Neural cell (in vitro differentiated cells): ENCODE measurements around the gene PARVB.

Experiments used
- POLR2AphosphoS5 ChIP-seq: IDR thresholded peaks from 2 replicates; pipeline ENCODE4 v1.6.1; 2012
- TF ChIP-seq, protein P1 (sequence below): fragments of 450-650 bp; IDR thresholded peaks from 2 replicates; pipeline ENCODE4 v1.5.1; 2014; ENCODE audit warnings: antibody characterized with exemption, mild to moderate bottlenecking, moderate library complexity; ENCODE audit not compliant: poor library complexity, severe bottlenecking

- TF ChIP-seq, protein P1, sequence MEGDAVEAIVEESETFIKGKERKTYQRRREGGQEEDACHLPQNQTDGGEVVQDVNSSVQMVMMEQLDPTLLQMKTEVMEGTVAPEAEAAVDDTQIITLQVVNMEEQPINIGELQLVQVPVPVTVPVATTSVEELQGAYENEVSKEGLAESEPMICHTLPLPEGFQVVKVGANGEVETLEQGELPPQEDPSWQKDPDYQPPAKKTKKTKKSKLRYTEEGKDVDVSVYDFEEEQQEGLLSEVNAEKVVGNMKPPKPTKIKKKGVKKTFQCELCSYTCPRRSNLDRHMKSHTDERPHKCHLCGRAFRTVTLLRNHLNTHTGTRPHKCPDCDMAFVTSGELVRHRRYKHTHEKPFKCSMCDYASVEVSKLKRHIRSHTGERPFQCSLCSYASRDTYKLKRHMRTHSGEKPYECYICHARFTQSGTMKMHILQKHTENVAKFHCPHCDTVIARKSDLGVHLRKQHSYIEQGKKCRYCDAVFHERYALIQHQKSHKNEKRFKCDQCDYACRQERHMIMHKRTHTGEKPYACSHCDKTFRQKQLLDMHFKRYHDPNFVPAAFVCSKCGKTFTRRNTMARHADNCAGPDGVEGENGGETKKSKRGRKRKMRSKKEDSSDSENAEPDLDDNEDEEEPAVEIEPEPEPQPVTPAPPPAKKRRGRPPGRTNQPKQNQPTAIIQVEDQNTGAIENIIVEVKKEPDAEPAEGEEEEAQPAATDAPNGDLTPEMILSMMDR: no peak
- TF ChIP-seq POLR2AphosphoS5: no peak
These were observed 188.8 kb downstream of the PARVB start for GRCh38 chr22:44212936-44213335.
